SHP77 treated with DMSO at 0.1 percent for 48 hours (cell line): ENCODE measurements around the gene TASP1.

ENCODE experiments used
- DNase-seq: peaks from one replicate; lab custom pipeline; 2025; lab: John Stamatoyannopoulos, UW

Gene TASP1

DNA sequence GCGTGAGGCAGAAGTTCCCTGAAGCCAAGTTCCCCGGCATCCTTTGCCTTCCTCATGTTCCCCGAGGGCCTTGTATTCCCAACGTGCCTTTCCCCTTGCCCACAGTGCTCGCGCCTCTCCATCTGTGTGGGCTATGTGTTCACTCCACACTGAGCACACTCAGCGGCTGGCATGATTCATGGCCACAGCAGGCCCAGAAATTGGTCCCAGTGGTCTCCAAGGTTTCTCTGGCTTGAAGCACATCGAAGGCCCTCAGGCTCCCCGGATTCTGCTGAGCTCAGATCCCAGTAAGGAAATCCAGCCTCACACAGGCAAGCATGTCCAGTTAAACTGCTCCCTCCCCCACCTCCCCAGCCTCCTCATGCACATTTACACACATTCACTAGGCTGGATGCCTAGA lies 294.1 kb downstream of the TASP1 start:
- no peak for DNase-seq

DNA sequence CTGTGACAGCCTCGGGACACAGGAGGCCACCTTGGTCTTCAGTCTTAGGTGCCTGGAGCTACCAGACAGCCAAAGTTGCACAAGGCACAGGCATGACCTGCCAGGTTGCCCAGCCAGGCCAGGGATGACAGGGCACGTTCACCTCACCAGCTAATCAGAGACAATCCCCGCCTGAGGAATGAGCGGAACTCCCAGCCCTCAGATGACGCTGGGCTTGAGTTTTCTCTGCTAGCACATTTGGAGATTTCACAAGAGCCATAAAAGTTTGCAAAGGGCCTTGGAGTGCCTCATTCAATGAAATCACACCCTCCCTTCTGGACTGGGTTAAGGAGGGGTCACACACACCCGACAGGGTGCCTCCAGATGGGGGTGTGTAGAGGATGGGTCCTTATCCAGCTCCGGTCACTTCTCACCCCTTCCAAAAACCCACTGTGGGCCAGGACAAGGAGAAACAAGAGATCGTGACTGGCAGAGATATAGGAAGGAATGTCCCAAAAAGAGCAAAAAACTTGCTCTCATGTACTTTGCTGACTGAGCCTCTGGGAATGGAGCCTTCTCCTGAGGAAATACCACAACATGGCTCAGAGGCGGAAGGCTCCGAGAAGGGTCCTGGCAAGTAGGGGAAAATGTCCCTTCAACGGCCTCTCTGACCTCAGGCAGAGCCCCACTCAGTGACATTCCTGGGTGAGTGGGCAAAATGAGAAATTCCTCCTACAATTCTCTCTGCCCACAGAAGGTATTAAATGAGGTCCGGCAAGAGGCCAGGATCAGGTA lies 296.1 kb downstream of the TASP1 start:
- no peak for DNase-seq

DNA sequence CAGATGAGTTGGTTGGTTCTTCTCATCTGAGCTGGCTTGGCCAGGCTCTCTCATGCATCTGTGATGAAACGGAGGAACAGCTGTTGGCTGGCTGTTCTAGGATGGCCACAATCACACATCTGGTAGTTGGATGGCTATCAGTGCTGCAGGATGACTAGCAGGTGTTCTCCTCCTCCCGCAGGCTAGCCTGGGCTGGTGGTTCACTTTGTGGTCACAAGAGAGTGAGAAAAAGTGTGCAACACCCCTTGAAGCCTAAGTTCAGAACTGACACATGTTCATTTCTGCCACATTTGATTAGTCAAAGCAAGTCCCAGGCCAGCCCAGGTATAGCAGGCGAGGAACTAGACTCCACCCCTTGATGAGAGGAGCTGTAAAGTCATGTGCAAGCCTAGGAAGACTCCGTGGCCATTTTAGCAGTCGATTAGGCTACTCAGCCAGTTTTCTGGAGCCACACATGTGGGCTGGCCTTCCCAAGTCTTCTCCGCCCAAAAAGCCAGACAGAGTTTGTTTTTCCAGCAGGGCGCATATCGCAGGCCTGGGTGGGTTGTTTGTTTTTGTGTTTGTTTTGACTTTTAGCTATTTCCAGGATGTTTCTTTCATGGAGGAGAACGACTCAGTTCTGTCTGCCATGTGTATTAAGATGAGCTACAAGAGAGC lies 296.9 kb downstream of the TASP1 start:
- no peak for DNase-seq

DNA sequence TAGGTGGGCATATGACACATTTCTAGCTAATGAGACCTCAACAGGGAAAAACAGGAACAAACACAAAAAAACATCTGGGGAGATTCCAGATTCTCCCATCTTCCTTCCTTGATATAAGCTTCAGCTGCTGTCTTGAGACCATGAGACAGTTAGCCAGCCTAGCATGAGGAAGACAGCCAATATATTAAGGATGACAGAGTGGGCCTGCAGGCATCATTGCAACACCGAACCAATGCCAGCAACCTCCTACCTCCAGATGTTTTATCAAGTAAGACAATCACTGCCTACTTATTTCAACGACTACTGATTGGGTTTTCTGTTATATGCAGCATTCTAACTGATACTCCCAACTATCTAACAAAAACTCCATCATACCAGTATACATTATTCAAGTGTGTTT lies 298.6 kb downstream of the TASP1 start:
- no peak for DNase-seq
